ENCODE results near the gene RNF212. TPM values are rescaled to one million over a fixed set of nuclear protein-coding genes. Genes with fewer than 3 reads are reported as not detected.

The RNF212 gene
- total RNA-seq, 1 experiment from 2014 or later, result not detected

DNA sequence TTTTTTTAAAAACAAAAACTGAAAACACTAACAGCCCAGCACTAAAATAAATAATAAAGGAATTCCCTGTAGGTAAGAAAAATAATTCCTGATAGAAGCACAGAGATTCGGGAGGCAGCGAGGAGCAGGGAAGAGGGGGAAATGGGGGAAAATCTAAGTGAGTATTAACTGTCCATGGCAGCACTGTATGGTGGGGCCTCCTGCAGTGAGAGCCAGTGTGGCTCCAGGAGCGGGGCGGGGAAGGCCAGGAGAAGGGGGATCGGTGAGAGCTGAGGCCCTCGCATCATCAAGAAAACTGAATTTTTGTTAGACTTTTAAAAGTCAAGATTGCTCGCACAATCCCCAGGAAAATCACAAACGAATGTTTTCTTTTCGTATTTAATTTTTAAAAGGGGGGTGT, 14.1 kb downstream of the RNF212 start:
- Histone ChIP-seq H3K4me3 (ENCODE audit: low read length) (no peak overlapping the region), H3K36me3 (ENCODE audit: low read depth, low read length) (no peaks in the 10 kb centered on the region), H3K27ac (ENCODE audit: low read length) (no peak overlapping the region), H4K20me1 (ENCODE audit: low read length) (no peaks in the 10 kb centered on the region), H3K9me2 (replicated peaks; ENCODE audit: low read length) (no peaks in the 10 kb centered on the region), H3K9ac (ENCODE audit: low read length) (no peak overlapping the region), H3K9me3 (ENCODE audit: low read length) (no peaks in the 10 kb centered on the region), H3K27me3 (ENCODE audit: low read length) (no peaks in the 10 kb centered on the region), H2AFZ (ENCODE audit: low read length) (no peak overlapping the region), H3K4me1 (ENCODE audit: insufficient read depth, low read length) (no peaks in the 10 kb centered on the region), H3K79me2 (ENCODE audit: low read length) (no peaks in the 10 kb centered on the region), H3K4me2 (ENCODE audit: low read length) (no peak overlapping the region), H3F3A (ENCODE audit: low read length, unreplicated experiment) (no peaks in the 10 kb centered on the region)
- DNase-seq, result no peak
- intact Hi-C loops (cut with micrococcal nuclease), result no loop called here
- ChIA-PET CTCF (no interaction called here), POLR2A (ENCODE audit: unreplicated experiment) (no interaction called here)
- TF ChIP-seq EZH2 (IDR thresholded peaks at IDR 0.05; ENCODE audit: low read length, unreplicated experiment), result no peak
- TF ChIP-seq, protein P1, sequence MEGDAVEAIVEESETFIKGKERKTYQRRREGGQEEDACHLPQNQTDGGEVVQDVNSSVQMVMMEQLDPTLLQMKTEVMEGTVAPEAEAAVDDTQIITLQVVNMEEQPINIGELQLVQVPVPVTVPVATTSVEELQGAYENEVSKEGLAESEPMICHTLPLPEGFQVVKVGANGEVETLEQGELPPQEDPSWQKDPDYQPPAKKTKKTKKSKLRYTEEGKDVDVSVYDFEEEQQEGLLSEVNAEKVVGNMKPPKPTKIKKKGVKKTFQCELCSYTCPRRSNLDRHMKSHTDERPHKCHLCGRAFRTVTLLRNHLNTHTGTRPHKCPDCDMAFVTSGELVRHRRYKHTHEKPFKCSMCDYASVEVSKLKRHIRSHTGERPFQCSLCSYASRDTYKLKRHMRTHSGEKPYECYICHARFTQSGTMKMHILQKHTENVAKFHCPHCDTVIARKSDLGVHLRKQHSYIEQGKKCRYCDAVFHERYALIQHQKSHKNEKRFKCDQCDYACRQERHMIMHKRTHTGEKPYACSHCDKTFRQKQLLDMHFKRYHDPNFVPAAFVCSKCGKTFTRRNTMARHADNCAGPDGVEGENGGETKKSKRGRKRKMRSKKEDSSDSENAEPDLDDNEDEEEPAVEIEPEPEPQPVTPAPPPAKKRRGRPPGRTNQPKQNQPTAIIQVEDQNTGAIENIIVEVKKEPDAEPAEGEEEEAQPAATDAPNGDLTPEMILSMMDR (conservative IDR thresholded peaks at IDR 0.05; ENCODE audit: low read depth, low read length), result no peak
- TF ChIP-seq EZH2phosphoT487 (IDR thresholded peaks at IDR 0.05; ENCODE audit: borderline replicate concordance, low read length), result no peak
- ATAC-seq, result no peak
- BruUV-seq (replicated peaks), result no TSS peak

DNA sequence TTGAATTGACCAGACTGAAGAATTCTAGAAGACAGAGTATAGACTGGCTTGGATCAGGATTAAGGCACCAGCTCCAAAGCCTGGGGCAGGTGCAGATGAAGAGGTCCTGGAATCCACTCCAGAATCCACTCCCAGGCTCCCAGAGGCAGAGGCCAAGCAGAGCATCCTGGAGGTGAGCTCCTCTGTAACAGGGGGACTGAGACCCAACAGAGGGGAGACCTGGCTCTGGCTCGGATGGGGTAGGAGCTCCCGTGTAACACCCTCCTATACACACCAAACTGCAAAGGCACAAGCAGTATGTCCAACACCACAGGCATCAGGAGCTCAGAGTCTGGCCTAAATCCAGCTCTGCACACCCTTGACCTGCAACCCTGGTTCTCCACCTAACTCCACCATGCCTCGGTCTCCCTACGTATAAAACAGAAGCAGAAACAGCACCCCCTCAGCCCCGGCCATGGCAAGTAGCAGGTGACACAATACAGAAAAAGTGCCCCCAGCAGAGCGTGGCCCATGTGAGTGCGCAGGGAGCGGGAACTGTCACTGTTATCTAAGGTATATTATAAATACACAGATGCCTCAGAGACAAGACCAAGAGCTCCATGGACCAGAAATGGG, 14.9 kb downstream of the RNF212 start:
- H4K20me1 ChIP-seq (ENCODE audit: low read length), result no peaks in the 10 kb centered on the region
- H3K79me2 ChIP-seq (ENCODE audit: low read length), result no peaks in the 10 kb centered on the region
- no peaks in the 10 kb centered on the region for H3K36me3 ChIP-seq (ENCODE audit: low read depth, low read length)
- no peaks in the 10 kb centered on the region for H3K4me1 ChIP-seq (ENCODE audit: insufficient read depth, low read length)
- no peak overlapping the region for H2AFZ ChIP-seq (ENCODE audit: low read length)
- TF ChIP-seq EZH2phosphoT487 (IDR thresholded peaks at IDR 0.05; ENCODE audit: borderline replicate concordance, low read length) (no peak), EZH2 (IDR thresholded peaks at IDR 0.05; ENCODE audit: low read length, unreplicated experiment) (no peak)
- TF ChIP-seq, protein P1 (conservative IDR thresholded peaks at IDR 0.05; ENCODE audit: low read depth, low read length), result no peak
- no peaks in the 10 kb centered on the region for H3F3A ChIP-seq (ENCODE audit: low read length, unreplicated experiment)
- ATAC-seq, result no peak
- ChIA-PET POLR2A (ENCODE audit: unreplicated experiment) (no interaction called here), CTCF (no interaction called here)
- no peak for DNase-seq
- intact Hi-C loops (cut with micrococcal nuclease), result no loop called here
- H3K9me3 ChIP-seq (ENCODE audit: low read length), result no peaks in the 10 kb centered on the region
- BruUV-seq (replicated peaks), result no TSS peak
- no peak overlapping the region for H3K9ac ChIP-seq (ENCODE audit: low read length)
- H3K4me2 ChIP-seq (ENCODE audit: low read length), result no peak overlapping the region
- H3K4me3 ChIP-seq (ENCODE audit: low read length), result no peak overlapping the region
- H3K27me3 ChIP-seq (ENCODE audit: low read length), result no peaks in the 10 kb centered on the region
- H3K27ac ChIP-seq (ENCODE audit: low read length), result no peak overlapping the region
- no peaks in the 10 kb centered on the region for H3K9me2 ChIP-seq (replicated peaks; ENCODE audit: low read length)

DNA sequence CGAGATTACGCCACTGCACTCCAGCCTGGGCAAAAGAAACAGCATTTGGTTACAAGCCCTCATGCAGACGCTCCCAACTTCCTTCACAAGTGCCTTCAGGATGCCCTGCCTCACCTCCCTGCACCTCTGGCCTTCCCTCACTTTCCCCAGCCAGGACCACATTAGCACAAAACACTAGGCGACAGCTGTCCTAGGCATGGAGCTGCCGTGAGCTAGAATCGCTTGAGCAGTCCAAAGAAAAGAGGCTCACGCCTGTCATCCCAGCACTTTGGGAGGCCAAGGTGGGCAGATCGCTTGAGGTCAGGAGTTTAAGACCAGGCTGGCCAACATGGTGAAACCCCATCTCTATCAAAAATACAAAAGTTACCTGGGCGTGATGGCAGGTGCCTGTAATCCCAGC, 15.8 kb downstream of the RNF212 start:
- no peak overlapping the region for H2AFZ ChIP-seq (ENCODE audit: low read length)
- CTCF ChIA-PET, result no interaction called here
- no peaks in the 10 kb centered on the region for H3K9me2 ChIP-seq (replicated peaks; ENCODE audit: low read length)
- H3K4me1 ChIP-seq (ENCODE audit: insufficient read depth, low read length), result no peaks in the 10 kb centered on the region
- no peak overlapping the region for H3K4me2 ChIP-seq (ENCODE audit: low read length)
- ATAC-seq (no peak), DNase-seq (no peak)
- no peak overlapping the region for H3K9ac ChIP-seq (ENCODE audit: low read length)
- H3K27ac ChIP-seq (ENCODE audit: low read length), result no peak overlapping the region
- H3K79me2 ChIP-seq (ENCODE audit: low read length), result no peaks in the 10 kb centered on the region
- H3K36me3 ChIP-seq (ENCODE audit: low read depth, low read length), result no peaks in the 10 kb centered on the region
- H3K27me3 ChIP-seq (ENCODE audit: low read length), result no peaks in the 10 kb centered on the region
- intact Hi-C loops (cut with micrococcal nuclease), result no loop called here
- H3K4me3 ChIP-seq (ENCODE audit: low read length), result no peak overlapping the region
- POLR2A ChIA-PET (ENCODE audit: unreplicated experiment), result no interaction called here
- TF ChIP-seq, protein P1 (conservative IDR thresholded peaks at IDR 0.05; ENCODE audit: low read depth, low read length), result no peak
- no peak for TF ChIP-seq EZH2phosphoT487 (IDR thresholded peaks at IDR 0.05; ENCODE audit: borderline replicate concordance, low read length)
- no peak for TF ChIP-seq EZH2 (IDR thresholded peaks at IDR 0.05; ENCODE audit: low read length, unreplicated experiment)
- BruUV-seq (replicated peaks), result no TSS peak
- H3K9me3 ChIP-seq (ENCODE audit: low read length), result no peaks in the 10 kb centered on the region
- no peaks in the 10 kb centered on the region for H3F3A ChIP-seq (ENCODE audit: low read length, unreplicated experiment)
- H4K20me1 ChIP-seq (ENCODE audit: low read length), result no peaks in the 10 kb centered on the region
